Medulla oblongata (tissue), 1 donor: ENCODE results near the gene IL1R1.

Source experiments
- DNase-seq: peaks from one replicate; pipeline ENCODE4 v3.0.0-alpha.2; 2015; ENCODE audit errors: extremely low spot score

Gene IL1R1

DNA sequence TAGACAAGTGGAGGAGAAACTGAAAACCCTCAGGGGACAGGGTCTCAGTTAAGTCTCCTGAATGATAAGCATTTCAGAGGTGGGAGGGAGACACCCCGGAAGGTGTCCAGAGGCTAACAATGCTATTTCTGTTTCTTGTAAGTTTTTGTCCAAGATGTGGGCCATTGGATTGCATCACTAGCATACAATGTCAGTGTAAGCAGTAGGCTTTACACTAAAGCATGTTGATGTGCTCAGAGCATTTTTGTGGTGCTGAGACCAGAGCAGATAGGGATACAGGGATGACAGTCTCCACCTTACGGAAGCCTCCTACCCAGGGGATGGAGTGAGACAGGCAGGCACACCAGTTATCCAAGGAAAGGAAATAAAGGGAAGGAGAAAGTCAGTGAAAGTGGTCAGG is 2.2 kb upstream of the IL1R1 start:
- no peak for DNase-seq

DNA sequence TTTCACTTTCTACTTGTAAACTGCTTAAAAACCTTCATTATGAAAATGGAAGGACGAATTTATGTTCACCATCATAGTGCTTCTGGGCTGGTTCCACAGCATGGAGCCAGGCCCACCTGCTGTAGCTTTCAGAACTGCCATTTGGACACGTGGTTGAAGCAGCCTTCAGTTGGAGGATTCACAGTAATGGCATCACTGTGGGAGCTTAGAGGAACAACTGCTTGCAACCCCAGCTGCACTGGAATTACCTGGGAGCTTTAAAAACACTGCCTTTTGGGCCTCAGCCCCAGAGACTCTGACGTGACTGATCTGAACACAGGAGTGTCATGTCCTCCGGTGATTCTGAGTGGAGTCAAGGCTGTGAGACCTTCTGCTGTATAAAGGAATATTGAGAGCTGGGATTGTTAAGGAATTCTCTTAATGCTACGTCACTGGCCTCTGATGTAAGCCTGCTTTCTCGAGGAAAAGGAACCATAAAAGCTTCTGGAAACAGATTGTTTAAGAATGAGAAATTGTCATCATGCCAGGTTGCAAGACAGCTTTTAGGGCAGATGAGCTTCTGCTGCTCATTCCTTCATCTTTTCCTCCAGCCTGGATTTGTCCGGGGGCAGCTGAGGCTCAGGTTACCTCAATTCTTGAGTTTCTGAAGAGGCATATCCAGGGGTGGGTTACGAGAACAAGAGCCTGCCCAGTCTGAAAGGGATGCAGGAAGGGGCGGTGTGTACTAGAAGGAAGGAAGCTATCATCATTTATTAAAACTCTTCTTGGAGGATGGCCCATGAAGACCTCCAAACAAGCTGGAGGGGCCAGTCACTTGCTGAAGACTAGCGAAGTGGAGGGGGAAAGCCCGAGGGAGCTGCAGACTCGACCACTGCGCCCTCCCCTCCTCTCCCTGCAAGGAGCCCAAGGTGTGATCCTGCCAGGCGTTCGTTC is 1.3 kb upstream of the IL1R1 start:
- DNase-seq = no peak

DNA sequence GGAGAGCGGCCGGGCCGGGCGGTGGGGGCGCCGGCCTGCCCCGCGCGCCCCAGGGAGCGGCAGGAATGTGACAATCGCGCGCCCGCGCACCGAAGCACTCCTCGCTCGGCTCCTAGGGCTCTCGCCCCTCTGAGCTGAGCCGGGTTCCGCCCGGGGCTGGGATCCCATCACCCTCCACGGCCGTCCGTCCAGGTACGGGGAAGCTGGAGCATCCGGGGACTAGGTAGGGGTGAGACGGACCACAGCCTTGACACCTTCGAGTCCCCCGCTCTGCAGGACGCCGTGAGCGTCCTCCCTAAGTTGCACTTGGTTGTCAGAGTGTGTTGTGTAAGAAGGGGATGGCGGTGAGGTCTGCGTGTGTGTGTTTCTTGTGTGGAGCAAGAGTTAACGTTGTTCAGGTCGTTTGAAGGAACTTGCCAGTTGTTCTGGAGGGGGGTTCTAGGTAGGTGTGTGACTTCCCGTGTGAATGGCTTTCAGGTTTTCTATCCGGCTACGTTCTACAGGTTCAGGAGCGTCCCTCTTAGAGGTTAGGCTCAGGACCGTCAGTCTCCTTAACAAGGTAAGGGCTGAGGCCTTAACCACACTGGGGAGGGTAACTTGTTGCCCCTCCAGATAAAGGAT is 393 bp downstream of the IL1R1 start:
- DNase-seq = no peak

- no peak for DNase-seq
Measured at GRCh38 chr2:102143450-102143985, 972 bp downstream of the IL1R1 start.

- no peak for DNase-seq
Measured at GRCh38 chr2:102144128-102144527, 1.6 kb downstream of the IL1R1 start.

DNA sequence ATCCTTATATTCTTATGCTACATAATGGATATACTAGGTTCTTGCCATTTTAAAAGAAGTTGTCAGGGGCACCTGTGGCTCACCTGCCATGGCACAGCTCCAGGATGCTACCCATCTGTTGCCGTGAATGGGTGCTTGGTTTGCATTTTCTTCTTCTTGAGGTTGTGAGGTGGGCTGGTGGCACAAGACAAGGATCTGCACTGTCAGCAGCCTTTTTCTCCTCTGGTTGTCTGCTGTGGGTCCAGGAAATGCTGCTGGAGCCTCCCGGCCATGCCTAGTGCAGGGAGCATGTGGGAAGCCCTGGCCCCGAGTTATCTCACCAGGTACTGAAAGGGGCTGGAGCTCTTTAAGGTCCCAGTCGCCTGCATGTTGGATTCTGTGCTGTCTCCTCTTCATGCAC is 2.6 kb downstream of the IL1R1 start:
- DNase-seq = no peak

GRCh38 chr2:102145934-102146333 is 3.4 kb downstream of the IL1R1 start:
- DNase-seq = no peak

- DNase-seq = no peak
Measured at GRCh38 chr2:102147935-102148334, 5.4 kb downstream of the IL1R1 start.

DNA sequence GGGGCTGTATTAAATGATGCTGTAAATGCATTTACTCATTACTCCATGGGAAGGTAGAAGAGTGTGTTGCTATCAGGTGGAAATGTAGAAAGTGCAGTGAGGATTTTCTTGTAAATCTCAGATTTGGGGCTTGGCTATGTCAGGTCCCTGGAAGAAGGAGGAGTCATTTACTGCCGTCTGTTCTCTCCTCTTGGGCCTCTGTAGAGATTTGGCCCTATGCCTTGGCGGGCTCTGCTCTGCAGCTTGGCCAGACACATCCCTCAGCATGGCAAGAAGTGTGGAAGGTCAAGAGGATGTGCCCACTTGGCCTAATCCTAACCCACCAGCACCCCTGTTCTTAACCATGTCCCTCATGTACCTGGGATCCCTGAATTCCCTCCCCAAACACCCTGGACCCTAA is 6.7 kb downstream of the IL1R1 start:
- DNase-seq = no peak

- DNase-seq = no peak
Measured at GRCh38 chr2:102149644-102150455, 7.3 kb downstream of the IL1R1 start.

GRCh38 chr2:102154364-102154763 is 11.8 kb downstream of the IL1R1 start:
- DNase-seq = no peak

DNA sequence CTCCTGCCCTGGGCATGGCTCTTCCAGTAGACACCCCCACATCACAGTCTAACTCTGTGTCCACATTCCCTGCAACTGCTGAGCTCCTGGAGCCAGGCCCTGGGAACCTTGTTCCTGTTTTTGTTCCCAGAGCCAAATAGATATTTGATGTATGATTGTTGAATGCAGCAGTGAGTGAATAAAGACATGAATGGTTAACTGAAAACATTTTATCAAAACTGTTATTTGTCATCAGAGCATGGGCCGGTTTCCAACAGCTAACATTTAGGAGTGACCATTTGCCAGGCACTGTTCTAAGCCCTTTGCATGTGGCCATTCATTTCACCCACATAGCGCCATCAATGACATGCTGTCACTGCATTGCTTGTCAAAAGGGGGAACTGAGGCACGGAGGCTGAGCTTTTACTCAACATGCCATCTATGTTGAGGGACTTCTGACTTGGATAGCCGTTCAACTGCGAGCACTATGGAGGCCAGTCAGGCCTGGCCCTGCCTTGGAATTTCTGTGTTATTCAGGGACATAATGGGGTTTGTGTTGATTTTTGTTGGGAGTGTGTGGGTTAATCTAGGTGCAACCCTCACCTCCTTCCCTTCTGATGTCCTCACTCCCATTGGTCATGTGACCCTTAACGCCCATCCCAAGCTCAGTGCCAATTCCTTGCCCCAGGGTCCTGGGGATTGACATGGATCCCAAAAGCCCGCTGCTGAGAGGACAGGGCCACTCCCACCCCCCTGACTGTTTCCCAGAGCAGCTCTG is 12.6 kb downstream of the IL1R1 start:
- DNase-seq = no peak

DNA sequence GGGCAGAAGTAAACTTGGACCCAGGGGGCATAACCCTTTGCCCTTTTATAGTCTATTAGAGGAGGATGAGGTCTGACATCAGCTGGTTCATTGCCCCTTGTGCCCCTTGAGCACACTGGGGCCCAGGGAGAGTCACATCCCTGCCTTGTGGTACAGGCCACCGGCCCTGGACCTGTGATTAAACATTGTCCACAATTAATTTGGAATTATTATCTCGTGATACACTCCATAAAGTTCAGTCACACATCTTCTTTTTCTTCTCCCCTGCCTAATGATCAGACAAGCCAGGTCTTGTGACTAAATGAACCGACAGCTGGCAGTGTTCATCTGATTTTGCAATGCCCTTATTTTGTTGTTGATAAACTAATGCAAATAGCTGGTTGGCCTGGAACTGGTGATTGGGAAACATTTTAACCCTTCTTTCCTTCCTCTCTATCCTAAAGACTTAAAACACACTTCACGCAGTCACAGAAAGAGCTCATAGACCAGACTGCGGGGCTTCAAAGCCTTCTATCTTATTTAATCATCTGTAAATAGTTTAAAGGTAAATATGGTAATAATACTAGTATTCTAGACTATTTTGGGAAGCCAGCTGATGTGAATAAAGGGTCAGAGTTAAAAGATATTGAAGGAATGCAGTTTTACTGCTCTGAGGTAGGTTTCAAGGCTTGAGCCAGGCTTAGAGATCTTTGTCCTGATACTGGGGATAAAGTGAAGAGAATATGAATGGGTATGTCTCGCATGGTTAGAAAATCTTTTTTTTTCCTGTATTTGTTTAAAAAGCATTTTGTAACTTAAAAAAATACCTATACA is 13.4 kb downstream of the IL1R1 start:
- DNase-seq = no peak

DNA sequence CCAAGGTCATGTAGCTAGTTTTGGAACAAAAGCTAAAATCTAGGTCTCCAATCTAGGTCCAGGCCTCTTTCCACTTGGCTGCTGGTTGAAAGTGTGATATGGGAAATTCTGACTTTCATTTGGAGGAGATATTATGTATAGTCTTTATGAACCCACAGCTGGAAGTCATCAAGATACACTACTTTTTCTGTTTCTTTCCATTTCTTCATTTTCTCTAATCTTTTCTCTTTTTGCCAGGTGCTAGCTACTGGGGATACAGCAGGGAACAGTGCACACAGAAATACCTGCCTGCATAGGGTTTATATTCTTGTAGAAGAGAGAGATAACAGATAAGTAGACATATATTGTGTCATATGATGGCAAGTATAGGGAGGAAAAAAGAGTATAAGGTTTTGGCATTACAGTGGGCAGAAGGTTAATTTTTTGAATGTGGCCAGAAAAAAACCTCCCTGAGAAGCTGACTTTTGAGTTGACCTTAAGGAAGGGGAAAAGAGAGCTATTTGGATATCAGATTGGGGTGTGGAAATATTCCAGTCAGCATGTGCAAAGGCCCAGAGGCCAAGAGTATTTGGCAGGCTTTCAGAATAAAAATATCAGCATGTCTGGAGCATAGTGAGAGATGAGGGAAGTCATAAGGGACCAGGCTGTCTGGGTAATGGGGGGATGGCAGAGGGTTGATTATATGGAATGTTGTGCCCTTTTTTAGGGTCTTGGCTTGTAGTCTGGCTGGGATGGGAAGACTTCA is 15.6 kb downstream of the IL1R1 start:
- DNase-seq = no peak

DNA sequence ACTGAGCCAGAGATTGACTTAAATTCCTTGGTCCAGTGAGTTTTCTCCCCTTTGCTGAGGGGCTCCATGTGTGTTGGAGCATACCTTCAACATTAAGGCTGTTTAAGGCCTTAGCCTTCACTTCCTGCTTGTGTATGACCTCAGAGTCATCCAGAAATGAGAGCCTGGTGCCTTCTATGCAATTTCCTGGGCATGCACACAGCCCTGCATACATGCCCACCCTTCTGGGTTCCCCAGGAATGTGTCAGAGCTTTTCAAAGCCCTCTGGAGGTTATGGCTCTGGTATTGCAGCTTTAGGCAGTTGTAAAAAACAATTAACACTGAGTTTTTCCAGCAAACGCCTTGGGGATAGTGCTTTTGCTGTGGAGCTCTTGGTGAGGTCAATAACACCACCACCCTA is 16.7 kb downstream of the IL1R1 start:
- no peak for DNase-seq

- peak; percentile 57 for DNase-seq
Measured at GRCh38 chr2:102166189-102166845, 23.8 kb downstream of the IL1R1 start.

GRCh38 chr2:102168026-102168771 is 25.7 kb downstream of the IL1R1 start:
- DNase-seq = no peak

DNA sequence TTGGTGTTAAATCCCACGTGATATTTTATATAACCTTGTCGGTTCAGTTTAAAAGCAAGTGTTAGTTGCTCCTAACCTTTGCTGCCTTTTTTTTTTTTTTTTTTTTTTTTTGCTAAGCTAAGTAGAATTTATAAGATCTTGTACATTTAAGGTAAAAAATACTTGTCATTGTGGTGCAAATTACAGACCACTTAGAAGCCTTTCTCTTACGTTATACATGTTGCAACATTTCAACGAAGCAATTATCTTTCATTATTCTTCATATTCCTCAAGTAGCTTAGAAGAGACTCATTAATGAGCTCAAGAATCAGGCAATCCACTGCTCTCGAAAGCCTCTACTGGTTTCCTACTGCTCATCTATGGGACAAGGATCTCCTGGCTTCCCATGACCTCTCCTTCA is 29.4 kb downstream of the IL1R1 start:
- no peak for DNase-seq

- DNase-seq = no peak
Measured at GRCh38 chr2:102172745-102173144, 30.2 kb downstream of the IL1R1 start.
